Fibroblast of gingiva (primary cell): Measurements from ENCODE around the gene NDUFA8.
A peak's percentile ranks its signal among the peaks of the same experiment; 100 is the strongest.
"Not testable (repeated sequence)": the region's sequence is repeated elsewhere in the genome, so short reads cannot be mapped to it uniquely, and the experiment has no call there.

ENCODE experiments used
- DNase-seq: peaks from one replicate; pipeline ENCODE4 v3.0.0-alpha.2; 2011; ENCODE audit warnings: low read depth

The NDUFA8 gene

DNA sequence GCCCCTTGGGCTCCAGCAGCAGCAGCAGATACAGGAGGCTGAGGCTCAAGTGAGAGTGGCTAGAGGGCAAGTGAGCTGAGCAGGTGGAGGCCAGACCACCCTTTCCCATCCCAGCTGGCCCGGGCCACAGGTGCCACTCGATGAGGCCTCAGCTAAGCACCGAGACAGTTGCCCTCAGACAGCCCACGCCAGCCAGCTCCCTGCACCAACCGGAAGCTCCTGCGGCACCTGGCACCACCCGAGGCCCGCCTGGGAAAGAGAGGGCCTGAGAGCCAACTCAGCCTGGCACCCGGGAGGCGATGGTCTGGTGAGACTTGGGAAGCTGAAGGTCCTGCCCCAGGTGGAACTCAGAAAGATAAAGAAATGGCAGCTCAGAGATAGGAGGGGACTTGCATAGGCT, 38.2 kb downstream of the NDUFA8 start:
- DNase-seq, result no peak

DNA sequence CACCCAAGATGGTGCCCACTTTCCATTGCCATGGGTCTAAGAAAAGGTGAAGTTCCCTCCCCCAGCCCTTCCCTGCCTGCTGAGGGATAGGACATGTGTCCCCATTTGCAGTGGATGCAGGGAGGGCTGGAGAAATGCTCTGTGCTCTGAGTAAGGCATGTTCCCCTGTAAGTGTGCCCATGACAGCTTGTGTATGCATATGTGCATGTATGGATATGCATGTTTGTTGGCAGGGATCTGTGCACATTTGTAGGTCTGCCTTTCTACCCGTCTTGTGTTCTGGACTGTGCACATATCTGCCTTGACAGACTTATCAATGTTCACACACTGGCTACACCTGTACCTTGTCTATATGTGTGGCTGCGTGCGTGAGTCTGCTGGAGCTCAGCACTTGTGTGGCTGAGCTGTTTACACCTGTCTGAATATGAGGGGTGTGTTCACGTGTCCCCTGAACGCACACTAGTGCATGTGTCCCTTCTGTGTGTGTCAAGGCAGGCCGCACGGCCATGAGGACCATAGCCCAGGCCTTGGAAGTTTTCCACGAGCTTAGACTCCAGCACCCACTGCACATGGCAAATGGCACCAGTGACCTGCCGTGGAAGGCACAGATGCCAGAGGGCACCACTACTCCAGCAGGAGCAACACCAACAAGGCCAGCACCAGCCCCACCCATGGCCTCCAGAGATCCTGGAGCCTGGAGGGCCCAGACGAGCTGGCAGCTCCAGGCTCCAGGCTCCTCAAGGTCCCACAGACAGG, 39.1 kb downstream of the NDUFA8 start:
- no peak for DNase-seq

DNA sequence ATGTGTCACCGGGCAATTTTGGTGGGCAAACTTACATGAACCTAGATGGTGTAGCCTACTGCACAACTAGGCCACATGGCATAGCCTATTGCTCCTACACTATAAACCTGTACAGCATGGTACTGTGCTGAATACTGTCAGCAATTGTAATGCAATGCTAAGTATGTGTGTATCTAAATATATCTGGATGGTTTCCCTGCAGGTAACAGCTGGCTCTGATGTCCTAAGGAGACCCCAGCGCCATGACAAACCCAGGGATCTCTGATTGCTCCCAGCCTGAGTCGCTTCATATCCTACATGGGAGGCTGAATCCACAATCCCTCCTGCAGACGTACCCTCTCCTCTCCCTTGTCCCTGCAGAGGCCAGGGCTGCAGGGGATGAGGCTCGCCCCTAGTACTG, 39.9 kb downstream of the NDUFA8 start:
- no peak for DNase-seq

DNA sequence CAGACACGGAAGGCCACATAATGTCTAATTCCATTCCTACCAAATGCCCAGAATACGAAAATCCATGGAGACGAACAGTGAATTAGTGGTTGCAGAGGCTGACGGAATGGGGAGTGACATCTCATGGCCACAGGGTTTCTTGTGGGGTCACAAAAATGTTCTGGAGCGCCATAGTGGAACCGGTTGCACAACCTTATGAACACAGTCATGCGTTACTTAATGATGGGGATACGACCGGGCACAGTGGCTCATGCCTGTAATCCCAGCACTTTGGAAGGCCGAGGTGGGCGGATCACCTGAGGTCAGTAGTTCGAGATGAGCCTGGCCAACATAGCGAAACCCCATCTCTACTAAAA, 40.4 kb downstream of the NDUFA8 start:
- peak; percentile 81 for DNase-seq

DNA sequence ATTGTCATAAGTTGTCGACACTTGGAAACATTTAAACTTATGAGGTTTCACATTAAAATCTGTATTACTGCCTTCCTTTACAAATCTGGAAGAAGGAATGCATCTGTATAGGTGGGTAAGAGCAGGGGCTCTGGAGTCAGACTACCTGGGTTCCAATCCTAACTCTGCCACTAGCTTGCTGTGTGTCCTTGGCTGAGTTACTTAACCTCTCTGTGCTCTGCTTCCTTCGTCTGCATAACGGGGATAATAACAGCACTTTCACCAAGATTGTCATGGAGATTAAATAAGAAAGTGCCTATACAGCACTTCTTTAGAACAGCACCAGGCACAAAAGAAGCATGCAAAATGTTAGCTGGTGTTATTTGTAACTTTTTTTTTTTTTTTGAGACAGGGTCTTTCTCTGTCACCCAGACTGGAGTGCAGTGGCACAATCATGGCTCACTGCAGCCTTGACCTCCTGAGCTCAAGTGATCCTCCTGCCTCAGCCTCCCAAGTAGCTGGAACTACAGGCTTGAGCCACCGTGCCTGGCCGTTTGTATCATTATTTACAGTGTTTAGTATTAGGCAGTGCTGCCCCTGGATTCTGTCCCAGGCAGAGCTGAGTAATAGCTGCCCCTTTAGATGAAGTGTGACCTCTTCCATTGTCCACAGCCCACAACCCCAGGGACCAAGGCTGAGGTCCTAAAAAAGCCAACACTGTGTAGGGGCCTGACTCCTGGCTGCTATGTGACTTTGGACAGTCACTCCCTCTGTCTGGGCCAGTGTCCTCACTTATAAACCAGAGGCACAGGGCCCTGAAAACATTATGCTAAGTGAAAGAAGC, 41.0 kb downstream of the NDUFA8 start:
- DNase-seq, result no peak

DNA sequence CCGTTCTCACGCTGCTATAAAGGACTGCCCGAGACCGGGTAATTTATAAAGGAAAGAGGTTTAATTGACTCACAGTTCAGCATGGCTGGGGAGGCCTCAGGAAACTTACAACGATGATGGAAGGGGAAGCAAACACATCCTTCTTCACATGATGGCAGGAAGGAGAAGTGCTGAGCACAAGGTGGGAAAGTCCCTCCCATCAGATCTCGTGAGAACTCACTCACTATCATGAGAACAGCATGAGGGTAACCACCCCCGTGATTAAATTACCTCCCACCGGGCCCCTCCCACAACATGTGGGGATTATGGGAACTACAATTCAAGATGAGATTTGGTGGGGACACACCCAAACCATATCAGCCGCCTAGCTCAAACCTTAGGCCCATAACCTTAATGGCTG, 42.3 kb downstream of the NDUFA8 start:
- not testable (repeated sequence) for DNase-seq

DNA sequence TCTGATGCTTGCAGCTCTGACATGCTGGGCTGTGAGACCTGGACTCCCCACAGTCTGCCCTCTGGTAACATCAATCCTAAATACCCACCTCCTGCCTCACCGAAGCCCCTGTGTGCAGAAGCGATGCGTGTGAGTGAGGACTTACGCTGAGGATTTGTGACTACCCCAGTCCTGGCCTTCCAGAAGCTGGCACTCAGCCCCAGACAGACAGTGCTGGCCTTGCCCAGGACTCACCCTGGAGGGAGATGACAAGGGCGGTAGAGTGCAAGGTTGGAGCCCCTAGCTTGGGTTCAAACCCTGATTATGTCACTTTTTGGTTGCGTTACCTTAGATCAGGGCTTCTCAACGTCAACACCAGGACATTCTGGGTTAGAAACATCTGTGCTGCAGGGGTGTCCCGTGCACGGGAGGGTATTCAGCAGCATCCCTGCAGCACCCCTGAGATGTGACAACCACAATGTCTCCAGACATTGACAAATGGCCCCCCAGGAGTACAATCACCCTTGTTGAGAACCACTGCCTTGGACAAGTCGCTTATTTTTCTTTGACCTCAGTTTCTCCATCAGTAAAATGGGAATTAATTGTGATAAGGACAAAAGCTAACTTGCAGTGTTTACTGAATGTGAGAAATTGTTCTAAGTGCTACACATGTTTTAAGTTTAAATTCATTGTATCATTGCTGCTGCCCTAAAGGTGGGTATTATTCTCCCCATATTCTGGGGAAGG, 43.0 kb downstream of the NDUFA8 start:
- no peak for DNase-seq

DNA sequence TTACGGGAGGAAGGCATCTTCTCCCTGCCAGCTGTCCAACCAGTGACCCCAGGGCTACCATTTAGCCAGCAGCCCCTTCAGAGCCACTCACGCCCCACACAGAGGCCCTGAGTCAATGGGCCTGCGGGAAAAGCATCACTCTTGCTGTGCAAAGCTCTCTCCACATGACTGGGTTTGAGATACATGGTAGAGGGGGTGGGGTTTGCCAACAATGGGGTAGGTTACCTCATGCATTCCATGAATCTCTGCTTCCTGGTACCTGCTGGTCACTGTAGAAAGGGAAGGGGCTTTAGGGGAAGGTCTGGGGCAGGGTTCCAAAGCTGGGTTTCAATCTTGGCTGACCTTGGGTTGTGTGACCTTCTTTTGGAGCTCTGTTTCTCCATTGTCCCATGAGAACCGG, 43.5 kb downstream of the NDUFA8 start:
- no peak for DNase-seq

DNA sequence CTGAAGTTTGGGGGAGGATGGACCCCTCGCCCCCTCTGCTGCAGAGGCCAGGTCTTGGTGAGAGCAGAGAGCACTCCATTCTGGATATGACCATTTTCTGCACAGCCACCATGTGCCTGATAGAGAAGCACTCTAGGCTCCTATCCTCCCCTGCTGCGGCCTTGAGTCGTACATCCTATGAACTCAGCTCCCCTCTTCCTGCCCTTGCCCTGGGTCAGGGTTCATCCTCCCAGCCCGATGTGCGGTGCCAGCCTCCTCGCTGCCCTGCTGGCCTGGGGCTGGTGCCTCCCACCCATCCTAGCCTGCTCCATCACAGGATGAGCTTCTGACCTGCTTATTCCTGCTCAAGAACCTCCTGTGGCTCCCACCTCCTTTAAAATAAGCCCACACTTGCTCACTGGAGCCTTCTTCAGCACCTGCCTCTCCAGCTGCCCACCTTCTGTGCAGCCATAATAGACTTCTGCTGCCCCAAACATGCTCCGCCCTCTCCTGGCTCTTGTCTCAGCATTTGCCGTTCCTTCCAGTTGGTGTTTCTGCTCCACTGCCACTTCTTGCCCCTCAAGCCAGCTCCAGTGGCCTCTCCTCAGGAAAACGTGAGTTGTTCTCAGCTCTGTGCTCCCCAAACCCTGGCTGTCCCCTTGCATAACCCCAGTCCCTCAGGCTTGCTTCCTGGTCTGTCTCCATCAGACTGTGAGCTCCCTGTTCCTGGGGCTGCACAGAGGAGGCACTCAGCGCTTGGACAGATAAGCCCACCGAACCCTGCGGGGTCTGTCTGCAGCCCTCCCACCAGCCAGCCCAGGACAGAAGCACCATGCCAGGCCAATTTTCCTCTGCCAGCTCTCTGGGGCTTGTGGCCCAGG, 44.2 kb downstream of the NDUFA8 start:
- no peak for DNase-seq

DNA sequence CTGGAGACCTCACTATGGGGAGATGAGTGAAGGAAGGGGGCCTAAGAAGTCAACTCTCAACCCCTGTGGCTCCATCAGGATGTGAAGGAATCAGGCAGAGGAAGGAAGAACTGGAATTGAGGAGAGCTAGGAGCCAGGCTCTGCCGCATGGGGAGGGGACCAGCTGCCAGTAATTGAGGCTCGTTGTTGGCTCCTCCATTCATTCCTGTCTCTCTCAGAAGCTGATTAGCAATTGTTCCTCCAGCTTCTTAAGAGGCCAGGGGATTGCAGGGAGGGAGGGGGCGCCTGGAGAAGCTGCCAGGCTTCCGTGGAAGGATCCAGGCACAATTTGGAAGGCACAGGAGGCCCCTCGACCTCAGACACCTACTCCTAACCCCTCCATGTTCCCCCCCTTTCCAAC, 46.0 kb downstream of the NDUFA8 start:
- no peak for DNase-seq

DNA sequence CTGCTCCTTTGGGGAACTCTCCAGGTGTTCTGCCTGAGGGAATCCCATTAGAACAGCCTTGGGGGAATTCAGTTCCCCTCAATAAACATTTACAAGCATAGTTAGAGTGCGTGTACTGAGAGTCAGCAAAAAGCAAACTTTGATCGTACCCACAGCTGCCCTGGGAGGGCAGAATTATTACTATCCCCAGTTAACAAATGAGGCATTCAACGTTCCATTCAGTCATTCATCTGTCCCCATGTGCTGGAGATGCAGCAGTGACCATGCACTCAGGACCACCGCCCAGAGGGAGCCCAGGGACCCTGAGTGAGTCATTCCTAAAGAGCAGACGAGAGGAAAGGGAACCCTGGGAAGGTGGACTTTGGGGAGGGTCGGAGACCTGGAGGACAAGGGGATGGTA, 47.3 kb downstream of the NDUFA8 start:
- DNase-seq, result no peak

DNA sequence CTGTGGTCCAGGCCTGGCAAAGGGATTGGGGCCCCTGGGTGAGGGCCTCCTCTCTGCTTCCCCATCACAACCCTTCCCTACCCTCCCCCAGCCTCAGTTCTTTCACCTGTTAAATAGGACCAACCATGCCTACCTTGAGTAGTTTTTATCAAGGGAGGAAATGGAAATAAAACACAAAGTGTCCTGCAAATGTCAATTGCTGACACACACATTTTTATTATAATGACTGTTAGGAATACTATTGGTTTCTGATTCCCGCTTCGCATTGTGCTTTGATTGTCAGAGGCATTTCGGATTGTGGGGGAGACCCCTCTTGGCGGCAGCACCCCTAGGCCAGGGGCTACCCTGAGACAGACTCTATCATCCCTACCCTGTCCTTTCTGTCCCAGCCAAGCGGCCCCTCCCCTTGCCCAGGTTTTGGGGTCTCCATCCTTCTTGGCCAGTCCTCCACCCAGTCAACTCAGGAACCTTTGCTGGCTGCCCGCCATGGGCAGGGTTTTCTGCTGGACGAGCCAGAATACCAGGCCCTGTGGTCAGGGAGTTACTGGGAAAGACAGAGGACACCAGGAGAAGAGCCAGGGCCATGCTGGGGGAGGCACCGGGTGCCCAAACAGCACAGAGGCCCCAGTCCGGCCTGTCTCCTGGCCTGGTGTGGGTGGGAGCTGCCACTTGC, 48.0 kb downstream of the NDUFA8 start:
- no peak for DNase-seq

DNA sequence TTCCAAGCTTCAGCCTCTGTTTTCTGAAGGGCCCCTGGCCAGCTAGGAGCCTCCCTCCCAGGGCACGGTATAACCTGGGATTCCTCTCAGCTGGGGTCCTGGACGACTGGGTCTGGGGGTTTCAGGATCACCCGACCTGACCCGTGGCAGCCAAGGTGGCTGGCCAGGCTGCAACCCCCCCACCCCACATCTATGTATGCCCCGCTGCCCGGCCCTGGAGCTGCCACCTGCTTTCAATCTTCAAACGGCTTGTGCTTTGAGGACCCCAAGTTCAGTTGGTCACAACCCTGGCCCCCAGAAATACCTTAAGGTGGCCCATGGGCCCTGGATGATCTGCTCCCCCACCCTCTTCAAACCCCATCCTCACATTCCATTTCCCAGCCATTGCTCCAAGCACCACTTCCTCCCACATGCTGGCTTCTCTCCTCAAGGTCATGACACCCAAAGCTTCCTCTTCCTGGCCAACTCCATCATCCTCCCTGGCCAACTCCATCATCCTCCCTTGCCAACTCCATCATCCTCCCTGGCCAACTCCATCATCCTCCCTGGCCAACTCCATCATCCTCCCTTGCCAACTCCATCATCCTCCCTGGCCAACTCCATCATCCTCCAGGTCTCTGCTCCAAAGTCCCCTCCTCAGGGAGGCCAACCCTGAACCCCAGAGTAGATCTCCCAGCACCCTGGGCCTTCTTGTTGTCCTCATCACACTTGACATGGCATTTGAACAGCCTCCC, 49.3 kb downstream of the NDUFA8 start:
- no peak for DNase-seq

DNA sequence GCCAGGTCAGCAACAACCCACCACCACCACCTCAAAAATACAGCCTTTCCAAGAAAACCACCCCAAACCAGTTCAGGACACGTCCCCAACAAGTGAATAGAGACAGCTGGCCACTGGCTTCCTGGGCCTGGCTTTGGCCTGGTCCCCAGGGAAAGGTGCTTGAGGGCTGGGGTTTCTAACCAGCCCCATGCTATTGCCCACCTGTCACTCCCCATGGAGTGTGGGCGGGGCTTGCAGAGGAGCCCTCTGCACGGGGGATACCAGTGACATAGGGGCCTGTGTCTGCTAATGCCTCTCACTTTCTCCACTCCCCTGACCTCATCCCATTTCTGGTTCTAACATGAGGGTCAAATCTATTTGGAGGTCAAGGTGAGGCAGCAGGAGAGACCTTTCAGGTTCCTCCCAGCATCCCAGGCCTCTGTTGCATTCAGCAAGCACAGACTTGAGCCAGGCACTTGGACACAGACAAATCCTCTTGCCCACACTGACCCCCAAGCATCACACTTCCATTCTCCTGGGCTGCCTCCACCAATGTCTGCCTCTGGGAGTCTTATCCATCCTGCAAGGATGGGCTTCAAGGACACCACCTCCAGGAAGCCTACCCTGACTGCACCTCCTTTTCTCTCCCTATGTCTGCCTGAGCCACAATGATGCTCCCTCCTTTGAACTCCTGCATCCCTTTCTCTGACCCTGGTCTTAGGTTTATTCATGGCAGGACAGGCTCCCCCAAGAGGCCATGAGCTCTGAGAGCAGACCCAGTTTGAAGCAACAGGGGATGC, 50.4 kb downstream of the NDUFA8 start:
- DNase-seq, result no peak

DNA sequence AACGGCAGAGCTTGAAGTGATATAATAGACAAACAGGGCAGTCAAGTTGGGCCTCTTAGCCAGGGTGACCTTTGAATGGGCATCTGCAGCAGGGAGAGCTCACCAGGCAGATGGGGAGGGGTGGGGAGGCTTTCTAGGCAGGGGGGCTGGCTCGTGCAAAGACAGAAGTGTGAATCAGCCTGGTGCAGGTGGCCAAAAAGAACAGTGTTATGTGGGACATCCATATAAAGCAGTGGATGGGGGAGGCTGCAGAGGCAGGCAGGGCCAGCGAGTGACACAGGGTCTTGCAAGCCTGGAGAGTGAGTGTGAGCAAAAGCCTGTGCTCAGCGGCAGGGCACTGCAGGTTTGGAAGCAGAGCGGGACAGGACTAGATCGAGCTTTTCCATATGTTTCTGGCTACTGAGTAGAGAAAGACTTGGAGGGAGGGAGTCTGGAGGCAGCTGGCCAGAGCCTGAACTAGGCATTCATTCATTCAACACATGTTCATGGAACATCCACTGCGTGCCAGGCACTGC, 52.2 kb downstream of the NDUFA8 start:
- DNase-seq, result no peak

DNA sequence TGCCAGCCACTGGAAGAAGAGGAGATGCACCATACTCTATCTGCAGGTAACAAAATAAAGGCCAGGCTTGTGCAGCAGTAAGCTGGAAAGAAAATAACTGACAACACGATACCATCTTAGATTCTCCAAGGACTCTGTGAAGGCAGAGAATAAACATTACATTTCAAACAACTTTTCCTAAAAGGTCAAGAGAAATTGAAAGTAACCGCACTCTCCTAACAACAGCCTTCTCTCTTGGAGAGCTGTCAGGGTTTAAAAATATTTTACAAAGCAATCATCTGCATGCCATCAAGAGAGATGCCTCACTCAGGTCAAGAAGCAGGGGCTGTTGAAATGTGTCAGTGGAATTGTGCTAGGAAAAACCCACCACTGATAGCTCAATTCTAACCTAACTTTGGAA, 53.0 kb downstream of the NDUFA8 start:
- peak; percentile 30 for DNase-seq

DNA sequence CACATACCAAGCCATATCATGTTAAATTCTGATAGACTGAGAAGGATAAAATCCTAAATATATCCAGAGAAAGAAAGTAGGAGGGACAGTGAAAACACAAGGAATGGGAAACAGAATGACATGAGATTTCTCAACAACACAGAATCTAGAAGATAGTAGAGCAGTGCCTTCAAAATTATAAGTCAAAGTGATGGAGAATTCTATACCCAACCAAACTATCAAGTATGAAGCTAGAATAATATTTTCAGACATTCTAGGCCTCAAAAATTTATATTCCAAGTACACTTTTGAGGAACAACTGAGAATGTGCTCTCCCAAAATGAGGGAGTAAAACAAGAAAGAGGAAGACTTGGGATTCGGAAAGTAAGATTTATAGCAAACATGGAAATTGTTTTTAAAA, 55.6 kb downstream of the NDUFA8 start:
- no peak for DNase-seq

DNA sequence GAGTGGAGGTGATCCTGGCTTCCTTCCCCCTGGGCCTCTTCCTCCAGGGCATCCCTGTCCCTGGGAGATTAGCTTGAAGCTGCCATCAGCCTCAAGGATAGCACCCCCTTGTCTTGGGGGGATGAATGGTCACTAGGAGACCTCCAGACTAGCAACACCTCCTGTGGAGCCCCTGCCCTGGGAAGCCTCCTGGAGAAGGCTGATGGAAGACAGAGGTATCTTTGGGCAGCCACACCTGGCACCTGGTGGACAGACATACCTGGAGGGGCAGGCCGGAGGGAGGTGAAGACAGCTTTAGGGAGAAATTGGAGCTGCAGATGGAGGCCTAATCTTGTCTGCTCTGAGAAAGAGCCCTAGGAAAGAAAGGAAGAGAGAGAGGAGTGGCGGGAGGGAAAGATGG, 57.4 kb downstream of the NDUFA8 start:
- DNase-seq, result no peak

DNA sequence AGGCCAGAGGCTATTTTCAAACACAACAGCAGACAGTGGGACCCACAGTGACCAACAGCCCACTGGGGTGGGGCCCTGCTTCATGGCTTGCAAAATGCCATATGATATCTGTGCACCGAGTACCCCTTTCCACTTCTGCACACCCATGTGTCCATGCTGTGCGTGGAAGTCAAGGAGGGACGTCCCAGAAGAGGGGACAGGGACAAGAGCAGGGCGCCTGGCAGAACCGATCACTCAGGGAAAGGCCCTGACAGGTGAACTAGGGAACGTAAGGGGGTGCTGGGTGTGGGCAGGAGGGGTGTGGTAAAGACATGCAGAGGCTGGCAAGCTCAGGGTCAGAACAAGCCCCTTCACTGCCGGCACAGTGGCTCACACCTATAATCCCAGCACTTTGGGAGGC, 58.8 kb downstream of the NDUFA8 start:
- no peak for DNase-seq
